Measurements from ENCODE around the gene HES5.

The HES5 gene

DNA sequence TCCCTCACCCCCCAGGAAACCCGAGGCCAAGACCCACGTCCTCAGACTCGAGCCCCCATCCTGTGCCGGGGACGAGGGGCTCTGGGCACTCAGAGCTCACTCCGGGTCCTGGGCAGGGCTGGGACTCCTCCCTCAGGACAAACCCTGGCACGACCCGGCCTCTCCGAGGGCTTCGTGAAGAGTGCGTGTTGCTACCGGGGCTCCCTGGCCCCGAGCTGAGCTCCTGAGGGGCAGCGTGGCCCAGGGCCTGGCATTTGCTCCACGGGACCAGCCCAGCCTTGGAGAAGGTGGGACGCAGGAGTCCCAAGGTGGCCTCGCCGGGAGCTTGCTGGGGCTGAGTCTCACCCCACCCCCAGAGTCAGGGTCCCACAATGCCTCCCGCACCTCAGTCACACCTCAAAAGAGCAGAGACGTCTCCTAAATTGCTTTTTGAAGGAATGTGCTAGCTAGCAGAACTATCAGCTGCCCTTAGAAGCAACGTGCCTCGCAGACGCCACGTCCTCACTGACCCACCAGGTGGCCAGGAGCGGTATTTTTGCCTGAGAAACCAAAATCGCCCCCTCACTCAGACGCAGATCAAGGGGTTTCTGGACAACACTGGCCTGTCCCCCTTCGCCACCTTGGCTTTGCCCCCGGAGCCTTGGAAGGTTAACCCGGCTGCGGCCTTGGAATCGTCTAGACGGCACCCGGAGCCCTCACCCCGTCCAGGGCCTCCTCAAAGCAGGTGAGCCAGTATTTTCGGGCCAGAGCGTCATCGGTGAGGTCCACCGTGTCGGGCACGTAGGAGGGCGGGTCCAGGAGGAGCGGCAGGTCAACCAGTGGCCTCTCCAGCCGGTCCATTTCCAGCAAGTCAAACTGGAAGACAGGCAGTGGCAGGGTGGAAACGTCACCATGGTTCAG lies 14.9 kb downstream of the HES5 start:
- no peak for DNase-seq

DNA sequence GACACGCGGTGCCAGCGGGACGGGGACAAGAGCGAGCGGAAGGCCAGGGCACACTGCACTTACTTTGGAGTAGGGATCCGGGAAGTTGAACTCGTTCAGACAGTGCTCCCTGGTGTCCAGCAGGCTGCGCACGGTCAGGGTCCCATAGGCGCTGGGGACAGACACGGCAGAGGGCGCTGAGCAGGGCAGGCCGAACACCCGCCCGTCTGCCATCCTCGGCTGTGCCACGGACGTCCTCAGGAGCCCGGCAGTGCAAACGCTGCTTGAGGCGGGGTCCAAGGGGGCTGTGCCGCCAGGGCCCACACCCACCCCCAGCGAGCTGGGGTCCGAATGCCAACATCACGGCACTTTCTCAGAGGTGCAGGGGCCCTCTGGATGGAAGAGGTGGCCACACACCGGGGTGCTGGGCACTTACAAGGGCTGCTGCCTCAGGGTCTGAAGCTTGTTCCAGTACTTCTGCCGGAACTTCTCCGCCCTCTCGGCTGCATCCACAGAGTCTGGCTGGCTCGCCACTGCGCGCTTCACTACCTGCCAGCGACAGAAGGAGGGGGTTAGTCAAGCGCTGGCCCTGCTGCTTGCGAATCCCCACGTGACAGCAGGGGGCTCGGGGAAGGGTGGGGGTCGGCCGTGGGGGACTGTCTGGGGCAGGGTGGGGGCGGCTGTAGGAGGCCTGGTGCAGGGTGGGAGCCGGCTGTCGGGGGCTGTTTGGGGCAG lies 16.0 kb downstream of the HES5 start:
- no peak for DNase-seq

DNA sequence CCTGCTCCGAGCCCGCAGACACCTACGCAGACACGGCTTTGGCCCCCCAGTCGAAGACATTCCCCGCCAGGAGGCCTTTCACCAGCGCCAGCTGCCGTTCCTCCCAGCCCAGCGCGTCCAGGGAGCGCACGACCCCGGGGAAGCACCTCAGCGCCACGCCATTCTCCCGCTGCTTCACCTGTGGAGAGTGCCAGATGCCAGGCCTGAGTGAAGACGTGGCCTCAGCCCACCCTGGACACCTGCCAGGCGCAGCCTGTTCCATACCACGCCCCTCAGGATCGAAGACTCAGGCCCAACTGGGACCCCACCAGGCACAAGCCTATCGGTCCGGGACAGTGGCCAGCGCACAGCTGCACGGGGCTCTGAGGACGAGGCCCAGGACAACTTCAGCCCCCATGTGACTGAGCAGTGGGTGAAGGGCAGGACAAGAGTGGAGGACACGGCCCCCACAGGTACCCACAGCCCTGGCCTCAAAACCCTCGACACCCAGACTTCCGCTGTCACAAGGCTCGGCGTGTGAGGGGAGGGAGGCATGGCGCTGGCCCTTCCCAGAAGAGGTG lies 17.1 kb downstream of the HES5 start:
- DNase-seq = no peak

DNA sequence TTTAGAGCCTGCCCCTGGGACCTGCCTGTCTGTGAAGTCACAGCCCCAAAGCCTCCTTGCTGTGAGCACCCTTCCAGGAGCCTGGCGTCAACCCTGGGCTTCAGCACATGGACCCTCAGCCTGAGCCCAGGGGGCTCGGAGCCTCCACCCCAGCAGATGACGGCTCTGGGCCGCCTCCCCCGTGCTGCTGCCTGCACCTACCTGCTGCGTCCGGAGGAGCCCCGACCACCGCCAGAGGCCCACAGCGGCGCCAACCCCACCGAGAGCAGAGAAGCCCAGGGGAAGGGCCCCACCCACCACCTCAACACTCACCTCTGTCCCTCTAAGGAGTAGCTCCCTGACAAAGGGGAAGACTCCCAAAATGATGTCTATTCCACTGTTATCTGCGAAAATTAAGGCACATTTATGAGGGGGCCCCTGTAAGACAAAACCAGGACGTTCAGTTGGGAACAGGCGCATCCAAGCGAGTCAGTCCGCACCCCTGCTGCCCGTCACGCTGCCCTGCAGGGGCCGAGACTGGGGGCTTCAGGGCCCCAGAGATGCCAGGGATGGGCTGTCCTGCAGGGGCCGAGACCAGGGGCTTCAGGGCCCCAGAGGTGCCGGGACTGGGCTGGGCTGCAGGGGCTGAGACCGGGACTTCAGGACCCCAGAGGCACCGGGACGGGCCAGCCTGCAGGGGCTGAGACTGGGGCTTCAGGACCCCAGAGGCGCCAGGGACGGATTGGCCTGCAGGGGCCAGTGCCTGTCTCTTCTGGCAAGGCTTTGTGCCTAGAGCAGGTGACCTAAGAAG lies 19.5 kb downstream of the HES5 start:
- no peak for DNase-seq

DNA sequence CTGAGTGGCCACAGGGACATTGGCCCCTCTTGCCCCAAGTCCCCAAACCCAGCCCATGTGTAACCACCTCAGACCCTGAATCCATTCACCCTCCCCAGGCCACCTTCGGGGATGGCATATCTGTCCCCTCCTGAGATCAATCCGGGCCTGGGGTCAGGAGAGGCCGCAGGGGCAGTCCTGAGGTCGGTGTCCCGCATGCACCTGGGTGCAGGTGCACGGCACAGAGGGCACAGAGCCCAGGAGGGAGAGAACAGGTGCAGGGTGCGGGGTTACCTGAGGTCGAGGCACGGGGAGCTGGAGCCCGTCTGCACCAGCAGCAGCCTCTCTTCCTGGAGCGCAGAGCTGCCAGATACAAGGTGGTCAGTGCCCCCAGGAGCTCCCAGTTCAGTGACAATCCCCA lies 20.5 kb downstream of the HES5 start:
- no peak for DNase-seq

DNA sequence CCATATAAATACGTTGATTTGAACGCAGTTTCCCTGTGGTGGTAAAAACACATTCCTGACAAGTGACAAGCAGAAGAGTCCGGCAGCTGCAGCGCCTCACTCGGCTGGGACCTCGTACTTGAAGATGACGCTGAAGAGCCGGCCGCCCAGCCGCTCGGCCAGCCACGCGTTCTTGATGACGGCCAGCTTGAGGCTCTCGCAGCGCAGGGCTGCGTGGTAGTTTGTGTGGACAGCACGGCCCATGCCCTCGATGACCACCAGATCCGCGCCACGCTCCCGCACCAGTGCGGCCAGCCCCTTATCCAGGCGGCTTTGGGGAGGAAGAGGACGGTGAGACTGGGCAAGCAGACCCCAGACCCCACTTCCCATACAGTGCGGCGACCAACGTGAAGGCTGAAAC lies 21.3 kb downstream of the HES5 start:
- no peak for DNase-seq

DNA sequence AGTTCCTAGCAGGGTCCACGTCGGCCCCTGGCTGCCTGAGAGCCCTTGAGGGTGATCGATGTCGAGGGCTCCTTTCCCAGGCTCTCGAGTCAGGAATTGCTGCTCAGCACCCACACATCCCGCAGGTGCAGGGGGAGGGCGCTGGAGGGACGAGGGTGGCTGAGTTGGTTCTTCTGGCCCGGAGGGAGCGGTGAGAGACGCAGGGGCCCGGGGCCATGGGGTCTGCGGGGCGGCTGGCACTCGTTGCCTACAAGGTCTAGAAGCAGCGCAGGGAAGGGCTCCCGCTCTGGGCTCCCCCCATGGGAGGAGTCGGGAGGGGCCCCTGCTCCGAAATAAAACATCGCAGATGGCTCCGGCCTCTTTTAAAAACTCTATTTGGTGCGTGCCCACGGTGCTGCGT lies 21.9 kb downstream of the HES5 start:
- no peak for DNase-seq

DNA sequence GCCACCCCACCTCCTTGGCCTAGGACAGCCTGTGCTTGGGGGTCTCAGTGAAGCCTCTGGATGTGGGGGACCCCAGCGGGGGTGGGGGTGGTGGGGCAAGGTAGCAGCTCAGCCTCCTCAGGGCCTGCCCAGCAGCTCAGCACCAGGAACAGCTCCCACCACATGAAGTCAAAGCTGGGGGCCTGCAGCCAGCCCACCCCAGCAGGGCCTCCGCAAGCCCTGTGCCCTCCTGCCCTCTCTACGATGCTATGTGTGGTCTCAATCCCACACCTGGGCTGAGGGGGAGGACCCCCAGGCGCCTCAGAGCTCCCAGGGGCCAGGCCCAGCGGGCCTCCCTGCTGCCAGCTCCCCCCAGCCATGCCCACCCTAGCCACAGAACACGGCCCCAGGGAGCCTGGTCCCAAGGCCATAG lies 22.3 kb downstream of the HES5 start:
- no peak for DNase-seq

DNA sequence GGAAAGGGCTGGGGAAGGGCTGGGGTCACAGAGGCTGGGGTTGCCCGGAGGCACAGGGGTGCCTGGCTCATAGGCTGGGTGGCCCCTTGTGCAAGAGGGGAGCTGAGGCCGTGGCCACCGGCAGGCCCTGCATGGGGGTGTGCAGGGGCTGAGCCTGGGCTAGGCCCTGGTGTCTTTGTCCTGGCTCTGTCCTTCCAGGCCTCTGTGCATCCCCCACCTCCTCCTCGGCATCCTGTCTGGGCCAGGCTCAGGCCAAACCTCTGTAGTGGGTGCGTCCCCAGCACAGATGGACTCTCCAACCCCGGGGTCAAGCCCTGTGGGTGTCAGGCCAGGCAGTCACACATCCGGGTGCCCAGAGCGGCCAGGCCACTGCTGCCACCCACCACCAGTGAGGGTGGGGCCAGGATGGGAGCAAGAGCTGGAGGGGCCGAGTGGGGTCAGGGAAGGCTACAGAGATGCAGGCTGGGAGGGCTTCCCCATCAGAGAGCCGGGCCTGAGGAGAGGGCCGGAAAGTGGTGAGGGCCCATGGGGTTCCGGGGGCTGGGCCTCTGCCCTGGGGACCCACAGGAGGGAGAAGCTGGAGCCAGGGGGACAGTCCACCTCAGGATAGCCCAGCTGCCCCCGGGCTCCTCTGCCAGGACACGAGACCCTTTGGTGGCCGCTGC lies 23.0 kb downstream of the HES5 start:
- DNase-seq = no peak

DNA sequence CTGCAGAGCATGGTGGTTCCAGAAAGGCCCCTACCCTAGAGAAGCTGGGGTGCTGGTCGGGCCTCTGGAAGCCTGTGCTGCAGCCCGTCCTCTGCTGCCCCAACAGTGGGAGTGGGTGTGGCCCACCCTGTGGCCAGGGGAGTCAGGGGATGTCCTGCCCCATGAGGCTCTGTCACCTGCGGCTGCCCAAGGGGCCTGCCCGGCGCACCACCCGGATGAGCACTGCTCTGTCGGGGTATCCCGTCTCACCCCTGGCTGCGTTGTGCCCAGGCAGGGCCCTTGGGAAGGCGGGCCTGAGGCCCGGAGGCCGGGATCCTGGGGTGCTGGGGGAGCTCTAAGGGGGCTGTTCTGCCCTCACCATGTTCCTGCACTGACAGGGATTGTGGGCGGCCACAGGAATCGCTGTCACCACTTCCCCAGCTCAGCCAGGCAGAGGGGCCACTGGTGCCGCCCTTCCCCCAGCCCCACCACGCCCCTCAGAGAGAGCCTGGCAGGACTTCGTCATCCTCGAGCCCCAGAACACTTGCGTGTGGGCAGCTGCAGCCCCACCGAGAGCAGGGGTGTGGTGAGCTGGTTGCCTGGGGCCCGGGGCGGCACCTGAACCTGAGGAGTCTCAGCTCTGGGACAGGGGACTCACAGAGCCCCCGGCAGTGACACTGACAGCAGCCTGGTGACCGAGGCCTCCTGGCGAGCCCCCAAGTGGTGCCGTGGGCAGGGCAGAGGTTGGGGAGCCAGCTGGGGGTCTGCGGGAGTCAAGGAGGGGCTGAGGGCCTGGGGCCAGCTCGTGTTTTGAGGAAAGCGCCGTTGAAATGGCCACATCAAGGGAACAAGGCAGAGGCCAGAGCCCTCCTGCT lies 23.8 kb downstream of the HES5 start:
- no peak for DNase-seq

DNA sequence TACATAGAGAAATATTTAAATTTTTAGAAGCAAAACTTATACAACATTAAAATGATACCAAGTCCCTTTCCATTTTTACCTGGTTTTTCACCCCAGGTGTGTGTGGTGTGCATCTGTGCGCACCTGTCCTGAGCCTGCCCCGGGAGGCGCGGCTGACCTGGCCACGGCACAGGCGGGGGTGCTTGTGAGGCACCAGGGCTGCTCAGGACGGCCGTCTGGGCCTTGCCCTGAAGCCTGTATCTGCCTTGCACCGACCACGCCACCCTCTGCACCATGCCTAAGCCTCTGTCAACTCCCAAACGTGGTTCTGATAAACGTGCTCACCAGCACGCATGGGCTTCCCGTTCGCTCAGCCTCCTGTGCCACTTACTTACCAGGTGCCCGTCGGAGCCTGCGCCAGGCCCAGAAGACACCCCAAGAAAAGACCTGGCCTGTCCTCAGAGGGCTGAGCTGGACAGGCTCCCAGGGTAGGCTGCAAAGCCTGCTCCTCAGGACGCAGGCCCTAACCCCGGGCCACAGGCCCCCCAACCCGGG lies 24.5 kb downstream of the HES5 start:
- DNase-seq = no peak

DNA sequence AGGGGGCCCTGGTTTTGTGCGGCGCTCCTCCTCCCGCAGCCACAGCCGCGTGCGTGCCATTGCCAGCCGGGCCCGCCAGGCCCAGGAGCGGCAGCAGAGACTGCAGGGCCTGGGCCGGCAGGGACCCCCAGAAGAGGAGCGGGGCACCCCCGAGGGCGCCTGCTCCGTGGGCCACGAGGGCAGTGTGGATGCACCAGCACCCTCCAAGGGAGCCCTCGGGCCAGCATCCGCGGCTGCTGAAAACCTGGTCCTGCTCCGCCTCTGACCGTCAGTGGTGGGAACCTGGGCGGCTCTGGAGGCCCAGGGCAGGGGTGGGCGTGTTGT lies 25.2 kb downstream of the HES5 start:
- no peak for DNase-seq

DNA sequence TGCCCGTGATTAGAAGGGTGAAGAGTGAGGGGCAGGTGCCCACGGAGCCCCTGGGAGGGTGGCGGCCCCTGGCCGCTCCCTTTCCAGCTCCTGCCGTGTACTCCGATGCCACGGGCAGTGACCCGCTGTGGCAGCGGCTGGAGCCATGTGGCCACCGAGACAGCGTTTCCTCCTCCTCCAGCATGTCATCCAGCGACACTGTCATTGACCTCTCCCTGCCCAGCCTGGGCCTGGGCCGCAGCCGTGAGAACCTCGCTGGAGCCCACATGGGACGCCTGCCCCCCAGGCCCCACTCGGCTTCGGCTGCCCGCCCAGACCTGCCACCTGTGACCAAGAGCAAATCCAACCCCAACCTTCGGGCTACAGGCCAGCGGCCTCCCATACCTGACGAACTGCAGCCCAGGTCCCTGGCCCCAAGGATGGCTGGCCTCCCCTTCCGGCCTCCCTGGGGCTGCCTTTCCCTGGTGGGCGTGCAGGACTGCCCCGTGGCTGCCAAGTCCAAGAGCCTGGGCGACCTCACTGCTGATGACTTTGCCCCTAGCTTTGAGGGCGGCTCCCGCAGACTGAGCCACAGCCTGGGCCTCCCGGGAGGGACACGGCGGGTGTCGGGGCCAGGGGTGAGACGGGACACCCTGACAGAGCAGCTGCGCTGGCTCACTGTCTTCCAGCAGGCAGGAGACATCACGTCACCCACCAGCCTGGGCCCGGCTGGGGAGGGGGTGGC lies 25.7 kb downstream of the HES5 start:
- no peak for DNase-seq

DNA sequence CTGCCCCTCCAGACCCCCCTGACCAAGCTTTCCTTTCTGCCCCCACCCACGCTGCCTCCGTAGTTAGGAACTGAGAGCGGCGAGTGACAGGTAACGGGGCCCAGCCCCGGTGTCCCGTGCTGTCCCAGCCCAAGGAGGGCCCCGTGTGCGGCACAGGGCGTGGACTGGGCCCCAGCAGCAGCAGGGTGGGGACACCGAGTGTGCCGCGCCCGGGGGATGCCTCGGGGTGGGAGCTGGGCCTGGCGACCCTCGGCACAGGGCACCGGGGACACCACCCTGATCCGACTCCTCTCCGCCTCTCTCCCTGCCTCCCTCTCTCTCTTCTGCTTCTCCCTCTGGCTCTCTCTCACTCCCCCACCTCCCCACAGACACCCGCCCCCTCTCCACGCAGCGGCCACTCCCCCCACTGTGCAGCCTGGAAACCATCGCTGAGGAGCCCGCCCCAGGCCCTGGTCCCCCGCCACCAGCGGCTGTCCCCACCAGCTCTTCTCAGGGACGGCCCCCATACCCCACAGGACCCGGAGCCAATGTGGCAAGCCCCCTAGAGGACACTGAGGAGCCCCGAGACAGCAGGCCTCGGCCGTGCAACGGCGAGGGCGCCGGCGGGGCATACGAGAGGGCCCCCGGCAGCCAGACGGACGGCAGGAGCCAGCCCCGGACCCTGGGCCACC lies 26.4 kb downstream of the HES5 start:
- DNase-seq = no peak

DNA sequence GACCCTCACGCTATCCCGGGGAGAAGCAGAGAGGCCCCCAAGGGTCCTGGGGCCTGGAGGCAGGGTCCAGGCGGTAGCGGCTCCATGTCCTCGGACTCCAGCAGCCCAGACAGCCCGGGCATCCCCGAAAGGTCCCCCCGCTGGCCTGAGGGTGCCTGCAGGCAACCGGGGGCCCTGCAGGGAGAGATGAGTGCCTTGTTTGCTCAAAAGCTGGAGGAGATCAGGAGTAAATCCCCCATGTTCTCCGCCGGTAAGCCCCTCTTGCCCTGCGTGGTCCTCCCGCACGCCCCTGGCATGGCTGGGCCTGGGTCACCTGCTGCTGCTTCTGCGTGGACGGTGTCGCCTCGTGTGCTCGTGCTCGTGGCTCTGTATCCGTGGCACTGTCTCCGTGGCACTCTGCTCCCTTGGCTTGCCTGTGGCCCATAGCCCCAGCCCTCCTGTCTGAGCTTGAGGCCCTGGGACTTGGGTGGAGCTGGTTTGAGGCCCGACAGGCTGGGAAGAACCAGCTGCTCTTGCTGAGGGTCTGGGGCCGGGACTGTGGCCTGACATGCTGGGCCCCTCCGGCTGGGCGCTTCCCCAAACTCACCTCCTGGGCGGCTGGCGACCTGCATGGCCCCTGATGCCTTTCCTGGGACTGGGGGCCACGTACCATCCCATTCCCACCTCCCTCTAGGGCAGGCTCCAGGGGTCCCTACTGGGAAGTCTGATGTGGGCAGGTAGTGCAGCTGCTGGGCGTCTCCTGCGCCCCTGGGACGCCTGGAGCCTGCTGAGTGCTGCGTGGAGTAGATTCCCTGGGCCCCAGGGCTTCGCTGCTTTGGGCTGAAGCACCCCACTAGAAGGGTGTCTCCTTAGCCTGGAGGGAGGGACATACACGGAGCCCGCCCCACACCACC lies 27.2 kb downstream of the HES5 start:
- no peak for DNase-seq

DNA sequence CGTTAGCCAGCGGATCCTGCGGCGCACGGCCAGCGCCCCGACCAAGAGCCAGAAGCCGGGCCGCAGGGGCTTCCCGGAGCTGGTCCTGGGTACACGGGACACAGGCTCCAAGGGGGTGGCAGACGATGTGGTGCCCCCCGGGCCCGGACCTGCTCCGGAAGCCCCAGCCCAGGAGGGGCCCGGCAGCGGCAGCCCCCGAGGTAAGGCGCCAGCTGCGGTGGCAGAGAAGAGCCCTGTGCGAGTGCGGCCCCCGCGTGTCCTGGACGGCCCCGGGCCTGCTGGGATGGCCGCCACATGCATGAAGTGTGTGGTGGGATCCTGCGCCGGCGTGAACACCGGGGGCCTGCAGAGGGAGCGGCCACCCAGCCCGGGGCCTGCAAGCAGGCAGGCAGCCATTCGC lies 27.9 kb downstream of the HES5 start:
- DNase-seq = no peak

DNA sequence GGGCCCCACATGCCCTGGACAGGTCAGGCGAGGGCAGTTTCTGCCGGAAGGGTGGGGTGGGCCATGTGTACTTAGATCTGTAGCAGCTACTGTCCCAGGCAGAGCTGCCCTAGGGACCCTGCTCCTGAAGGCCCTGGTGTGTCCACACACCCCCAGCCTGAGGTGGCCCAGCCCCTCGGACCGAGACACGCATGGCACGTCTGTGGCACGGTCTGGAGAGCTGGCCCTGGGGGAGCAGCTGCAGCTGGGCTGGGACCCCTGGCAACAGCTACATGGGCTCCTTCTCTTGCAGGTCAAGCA lies 28.3 kb downstream of the HES5 start:
- no peak for DNase-seq

DNA sequence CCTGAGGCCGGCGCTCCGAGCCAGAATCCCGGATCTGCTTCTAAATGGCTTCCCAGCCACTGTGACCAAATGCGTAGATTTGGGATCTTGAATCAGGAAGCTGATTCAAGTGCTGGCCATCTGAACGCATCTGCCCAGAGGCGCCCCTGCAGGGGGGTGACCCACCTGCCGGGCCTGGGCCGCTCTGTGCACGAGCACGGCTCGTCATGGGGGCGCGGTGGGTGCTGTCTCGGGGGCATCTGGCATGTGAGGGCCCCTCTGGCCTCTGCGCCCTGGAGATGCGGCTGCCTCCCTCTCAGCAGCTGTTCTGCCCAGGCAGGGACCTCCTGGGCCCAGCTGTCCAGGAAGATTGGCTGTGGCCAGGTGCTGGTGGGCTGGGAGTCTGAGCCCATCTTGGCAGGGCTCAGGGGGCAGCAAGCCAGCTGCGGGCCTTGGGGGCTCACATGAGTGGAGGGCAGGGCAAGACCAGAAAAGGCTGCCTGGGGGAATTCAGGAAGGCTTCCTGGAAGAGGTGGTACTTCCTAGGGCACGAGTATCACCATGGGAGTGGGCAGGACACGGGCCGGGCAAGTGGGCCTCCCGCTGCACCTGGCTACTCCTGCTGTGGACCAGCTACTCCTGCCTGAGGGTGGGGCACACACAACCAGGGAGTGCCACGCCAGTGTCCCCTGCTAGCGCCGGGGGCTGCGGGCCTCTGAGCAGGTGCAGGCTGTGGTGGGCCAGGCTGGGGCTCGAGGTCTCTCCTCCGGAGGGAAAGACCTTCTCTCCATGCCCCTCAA lies 28.8 kb downstream of the HES5 start:
- no peak for DNase-seq
